HL-60/S4 treated with retinoic acid at 250 ng/mL for 4 days and 3 days (cell line): ENCODE results near the gene CCDC82.

Experiments
- in situ Hi-C: fragments of 300-500 bp; cut with MboI; formaldehyde crosslinking; loops from 2 replicates; pipeline ENCODE4 v1.7.0; 2022; ENCODE audit warnings: low sequenced_read_pairs

Gene CCDC82

DNA sequence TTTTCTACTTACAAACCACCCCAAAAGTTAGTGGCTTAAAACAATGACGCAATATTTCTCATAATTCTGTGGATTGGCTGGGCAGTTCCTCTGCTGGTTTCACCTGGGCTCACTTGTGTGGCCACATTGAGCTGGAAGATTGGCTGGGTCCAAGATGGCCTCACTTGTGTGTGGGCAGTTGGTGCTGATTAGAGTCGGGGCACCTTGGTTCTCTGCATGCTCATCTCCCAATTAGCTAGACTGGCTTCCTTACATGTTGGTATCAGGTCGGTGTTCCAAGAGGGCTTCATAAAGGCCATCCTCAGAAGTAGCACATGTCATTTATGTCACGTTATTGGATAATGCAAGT is 59.2 kb downstream of the CCDC82 start:
- in situ Hi-C loops = no loop called here

GRCh38 chr11:96329855-96330510 is 59.7 kb downstream of the CCDC82 start:
- in situ Hi-C loops = no loop called here

DNA sequence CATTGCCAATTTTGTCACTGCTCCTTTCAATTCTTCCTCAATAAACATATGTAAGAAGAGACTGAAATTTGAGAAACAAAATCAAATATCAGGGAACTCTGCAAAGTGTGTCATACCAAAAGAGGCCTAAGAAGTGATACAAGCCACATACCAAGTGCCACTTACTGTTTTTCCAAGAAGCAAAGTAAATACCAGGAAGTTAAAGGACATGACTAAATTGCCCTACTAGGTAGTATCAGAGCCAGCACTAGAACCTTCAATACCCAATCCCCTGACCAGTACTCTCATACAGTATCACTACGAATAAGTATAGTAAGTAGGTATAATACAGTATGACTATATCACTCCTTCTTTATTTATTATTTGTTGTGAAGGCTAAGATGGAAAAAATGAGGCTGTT is 60.3 kb downstream of the CCDC82 start:
- in situ Hi-C loops = no loop called here

DNA sequence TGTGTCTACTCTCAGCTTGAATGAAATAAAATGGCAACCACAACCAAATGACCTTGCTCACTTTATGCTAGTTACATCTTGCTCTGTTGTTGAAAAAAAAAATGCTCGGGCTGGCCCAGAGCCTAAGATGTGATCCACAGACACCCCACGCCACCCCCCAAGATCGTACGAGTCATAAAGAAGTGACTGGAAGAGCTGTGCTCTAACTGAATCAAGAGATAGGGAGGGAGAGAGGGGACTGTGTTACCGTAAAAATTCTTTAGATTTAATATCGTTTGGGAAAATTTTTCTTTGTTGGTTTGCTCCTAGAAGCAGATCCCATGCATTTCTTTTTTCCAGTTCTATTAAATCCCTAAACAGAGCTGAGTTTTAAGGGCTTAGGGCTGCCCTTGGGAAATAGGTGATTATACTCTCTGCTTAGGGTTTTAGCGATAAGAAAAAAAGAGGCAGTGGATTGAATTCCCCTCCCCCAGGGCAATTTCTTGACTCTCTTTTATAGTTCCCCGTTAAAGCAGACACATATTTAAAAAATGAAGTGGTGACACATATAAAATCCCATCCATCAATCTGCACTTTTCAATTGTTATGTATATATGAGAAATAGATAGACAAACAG is 61.2 kb downstream of the CCDC82 start:
- in situ Hi-C loops = no loop called here

DNA sequence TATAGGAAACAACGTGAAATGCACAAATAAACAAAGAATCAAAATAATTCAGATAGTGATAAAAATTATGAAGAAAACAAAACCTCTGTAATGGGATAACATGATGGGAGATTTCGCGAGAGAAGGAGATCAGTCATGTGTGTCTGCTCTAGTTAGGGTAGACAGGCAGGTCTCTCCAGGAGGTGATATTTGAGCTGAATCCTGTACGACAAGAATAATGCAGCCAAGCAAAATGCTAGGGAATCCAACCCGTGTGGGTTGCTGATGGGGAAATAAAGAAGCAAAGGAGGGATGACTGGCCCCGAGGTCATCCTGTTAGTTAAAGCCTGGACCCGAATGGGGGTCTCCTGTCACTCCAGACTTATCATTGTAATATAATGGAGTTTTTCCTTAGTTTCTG is 62.8 kb downstream of the CCDC82 start:
- in situ Hi-C loops = no loop called here

DNA sequence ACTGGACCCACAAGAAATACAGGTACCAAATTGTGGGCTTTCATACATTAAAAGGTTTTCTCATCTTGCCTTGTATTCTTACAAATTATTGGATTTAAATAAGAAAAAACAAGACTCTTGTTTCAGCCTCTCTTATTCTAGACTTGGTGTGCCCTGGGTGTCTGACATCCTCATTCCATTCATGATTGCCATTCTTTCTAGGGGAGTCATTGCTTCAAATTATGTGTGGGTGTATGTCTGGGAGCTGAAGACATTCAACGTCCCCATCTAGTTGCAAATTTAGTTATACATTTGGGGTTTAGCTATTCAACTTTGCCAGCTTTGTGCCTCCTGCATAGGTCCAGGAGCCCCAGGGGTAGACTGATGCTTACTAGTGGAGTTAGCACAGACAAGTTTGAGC is 64.8 kb downstream of the CCDC82 start:
- in situ Hi-C loops = no loop called here

GRCh38 chr11:96323642-96323985 is 66.1 kb downstream of the CCDC82 start:
- in situ Hi-C loops = no loop called here

DNA sequence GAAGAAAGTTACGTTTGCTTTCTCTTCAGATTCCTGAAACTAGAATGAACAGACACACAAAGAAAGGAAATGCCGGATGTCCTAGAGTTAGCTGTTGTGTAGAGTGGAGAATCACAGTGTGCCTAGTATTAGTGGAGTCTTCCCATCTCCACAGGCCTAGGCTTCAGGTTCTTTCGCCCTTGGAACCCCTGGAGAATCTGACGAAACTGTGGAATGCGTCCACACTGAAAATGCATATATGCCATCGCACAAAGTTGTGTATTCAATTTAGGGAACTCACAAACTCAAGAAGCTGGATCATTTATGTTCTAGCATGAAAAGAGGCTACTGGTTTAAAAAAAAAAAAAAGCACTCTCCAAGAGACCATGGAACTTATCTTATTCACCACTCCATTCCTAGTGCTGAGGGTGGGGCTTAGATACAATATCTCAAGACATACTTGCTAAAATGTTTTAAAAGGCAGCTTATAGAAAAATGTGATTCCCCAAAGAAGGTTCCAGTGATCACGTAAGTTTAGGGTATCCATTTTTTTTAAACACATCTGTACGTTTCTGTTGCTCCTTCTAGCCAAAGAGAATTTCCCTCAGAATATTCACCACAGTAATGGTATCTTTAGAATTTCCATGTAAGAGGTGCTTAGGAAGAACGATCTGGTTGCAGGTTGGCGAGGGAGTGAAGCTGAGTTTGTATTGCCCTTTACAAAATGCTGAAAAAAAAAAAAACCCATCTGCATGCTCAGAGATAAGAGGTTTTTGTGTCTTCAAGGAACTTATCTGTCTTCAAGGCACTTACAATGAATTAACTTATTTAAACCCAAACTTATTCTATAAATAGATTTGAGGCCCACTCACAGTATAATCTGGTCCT is 66.7 kb downstream of the CCDC82 start:
- in situ Hi-C loops = no loop called here

DNA sequence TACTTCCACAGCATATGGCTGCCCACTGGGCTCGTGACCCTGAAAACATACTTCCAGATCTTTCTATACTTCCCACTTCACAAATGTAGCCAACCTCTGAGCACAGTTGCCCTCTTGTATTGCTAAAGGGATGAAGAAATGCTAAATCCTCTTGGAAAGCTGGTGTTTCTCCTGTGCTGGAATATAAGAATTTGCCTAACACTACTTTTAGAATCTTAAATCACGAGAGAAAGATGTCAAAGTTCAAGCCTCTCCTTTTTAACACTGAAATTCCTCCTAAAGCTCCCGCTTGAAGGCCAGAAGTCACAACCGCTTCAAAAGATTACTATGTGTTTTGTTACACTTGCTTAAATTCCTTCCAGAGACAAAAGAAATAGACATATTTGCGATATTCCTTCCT is 68.6 kb downstream of the CCDC82 start:
- in situ Hi-C loops = no loop called here

DNA sequence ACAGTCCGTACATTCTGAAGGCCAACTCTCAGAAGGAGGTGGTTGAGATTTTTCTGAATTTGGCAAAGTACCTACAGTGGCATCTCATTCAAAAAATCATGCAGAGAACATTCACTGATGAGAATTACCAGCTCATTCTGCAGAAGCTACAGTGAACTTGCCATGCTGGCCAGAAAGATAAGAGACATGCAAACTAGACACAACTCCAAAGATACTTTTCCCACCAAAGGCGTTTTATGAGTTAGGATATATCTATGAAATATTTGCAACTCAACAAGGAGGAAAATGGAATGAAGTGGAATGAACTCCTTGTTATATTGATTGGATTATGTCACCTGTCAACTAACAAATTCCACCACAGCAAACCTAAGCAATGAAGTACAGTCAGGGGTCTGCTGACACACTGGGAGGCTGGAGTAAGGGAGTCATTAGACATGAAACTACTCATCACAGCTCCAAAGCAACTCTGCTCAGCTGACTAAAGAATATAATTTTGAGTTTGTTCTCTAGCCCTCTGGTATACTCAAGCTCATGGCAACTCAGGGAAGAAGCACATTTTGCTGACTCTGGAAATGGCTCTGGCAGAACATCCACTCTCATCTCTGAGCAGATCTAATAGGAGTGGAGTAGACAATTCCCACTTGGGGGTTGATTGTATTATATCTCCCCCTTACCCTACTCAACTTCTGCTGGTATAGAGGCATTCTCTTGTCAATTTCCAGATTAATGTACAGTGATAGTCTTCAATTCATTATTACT is 69.6 kb downstream of the CCDC82 start:
- in situ Hi-C loops = no loop called here

GRCh38 chr11:96318850-96319249 is 70.9 kb downstream of the CCDC82 start:
- in situ Hi-C loops = no loop called here

DNA sequence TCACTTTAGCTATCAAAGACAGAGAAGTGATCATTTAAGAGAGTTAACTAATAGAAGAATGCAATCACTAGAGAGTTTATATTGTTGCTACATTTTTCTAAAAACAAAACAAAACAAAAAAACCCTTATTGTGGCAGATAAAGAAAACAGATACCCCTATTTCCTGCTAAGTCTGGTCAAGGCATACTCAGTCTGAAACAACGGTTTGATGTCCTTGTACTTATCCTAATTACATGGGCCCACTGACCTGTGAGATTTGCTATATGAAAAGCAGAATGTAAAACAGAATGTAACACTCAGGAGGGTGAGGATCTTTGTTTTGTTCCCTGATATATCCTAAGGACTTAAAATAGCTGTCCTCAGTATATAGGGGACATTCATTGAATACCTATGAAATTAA is 71.3 kb downstream of the CCDC82 start:
- in situ Hi-C loops = no loop called here

DNA sequence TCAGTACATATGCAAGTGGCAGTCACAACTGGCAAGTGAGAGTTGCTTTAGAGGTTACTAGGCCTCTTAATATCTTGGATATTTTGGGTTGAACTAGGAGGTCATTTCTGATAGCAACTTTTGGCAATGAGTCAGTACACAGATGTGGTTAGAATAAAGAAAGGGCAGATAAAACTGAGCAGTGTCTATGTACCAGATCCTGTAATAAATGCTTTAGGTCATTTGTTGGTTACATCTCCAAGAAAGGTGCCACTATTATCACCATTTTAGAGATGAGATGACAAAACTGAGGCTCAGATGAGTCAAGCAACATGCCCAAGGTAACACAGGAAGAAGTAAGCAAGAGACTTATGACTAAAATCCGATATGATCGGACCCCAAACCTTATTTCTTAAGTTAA is 71.7 kb downstream of the CCDC82 start:
- in situ Hi-C loops = no loop called here

- in situ Hi-C loops = no loop called here
Observed at GRCh38 chr11:96317571-96317970, 72.1 kb downstream of the CCDC82 start.

- in situ Hi-C loops = no loop called here
Observed at GRCh38 chr11:96316869-96317268, 72.8 kb downstream of the CCDC82 start.

DNA sequence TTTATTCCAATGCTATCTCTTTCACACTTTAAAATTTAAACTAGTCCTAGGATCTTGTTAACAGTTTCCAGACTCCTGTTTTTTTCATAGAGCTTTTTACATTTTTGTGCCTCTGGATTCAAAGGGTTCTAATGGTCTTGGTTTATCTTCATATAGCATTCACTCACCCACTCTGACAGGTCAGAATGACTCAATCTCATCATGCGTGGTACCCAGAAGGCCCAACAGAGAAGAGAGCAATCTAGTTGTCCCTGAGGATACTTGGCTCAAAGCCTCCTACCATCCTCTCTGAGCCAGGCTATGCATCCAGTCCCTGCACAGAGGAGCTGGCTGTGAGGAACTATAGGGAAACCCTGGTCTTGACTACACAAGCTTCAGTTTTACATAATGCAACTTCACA is 74.2 kb downstream of the CCDC82 start:
- in situ Hi-C loops = no loop called here

- in situ Hi-C loops = no loop called here
Observed at GRCh38 chr11:96314326-96315020, 75.2 kb downstream of the CCDC82 start.

- in situ Hi-C loops = no loop called here
Observed at GRCh38 chr11:96313163-96313562, 76.5 kb downstream of the CCDC82 start.

DNA sequence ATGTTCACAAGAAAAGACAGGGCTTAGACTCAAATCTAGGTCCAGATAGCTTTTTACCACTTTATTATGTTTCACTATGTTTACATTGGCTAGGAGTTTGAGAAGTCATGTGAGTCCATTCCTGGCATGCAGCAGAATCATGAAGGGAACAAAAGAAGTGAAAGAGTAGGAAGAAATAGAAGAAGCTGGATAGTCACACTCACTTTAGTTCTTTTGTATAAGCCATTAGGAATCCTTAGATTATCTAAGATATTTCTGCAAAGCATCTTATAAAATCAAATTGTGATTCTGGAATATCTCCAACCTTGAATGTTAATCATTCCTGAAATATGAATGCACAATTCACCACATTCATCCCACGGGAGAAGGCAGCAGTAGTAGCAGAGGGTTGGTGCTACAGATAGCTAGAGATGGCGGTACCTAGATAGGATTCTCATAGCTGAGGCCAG is 78.6 kb downstream of the CCDC82 start:
- in situ Hi-C loops = no loop called here

- in situ Hi-C loops = no loop called here
Observed at GRCh38 chr11:96310236-96310635, 79.5 kb downstream of the CCDC82 start.

DNA sequence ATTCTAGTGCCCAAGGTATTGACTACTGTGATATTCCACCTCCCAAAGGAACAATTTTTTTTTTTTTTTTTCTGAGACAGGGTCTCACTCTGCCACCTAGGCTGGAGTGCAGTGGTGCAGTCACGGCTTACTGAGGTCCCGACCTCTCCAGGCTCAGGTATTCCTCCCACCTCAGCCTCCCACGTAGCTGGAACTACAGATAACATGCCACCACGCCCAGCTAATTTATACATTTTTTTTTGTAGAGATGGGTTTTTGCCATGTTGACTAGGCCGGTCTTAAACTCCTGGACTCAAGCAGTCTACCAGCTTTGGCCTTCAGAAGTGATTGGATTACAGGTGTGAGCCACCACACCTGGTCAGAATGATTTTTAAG is 80.1 kb downstream of the CCDC82 start:
- in situ Hi-C loops = no loop called here
